ENCODE measurements around the gene FBXW8. TPM values are rescaled to one million over a fixed set of nuclear protein-coding genes. Genes with fewer than 3 reads are reported as not detected.

Gene FBXW8
- total RNA-seq, 3 donors from 2014 or later (not counting 1 experiment from before 2014, with no cell fraction given), result 11.5 to 16.0 (median 13.5) TPM

DNA sequence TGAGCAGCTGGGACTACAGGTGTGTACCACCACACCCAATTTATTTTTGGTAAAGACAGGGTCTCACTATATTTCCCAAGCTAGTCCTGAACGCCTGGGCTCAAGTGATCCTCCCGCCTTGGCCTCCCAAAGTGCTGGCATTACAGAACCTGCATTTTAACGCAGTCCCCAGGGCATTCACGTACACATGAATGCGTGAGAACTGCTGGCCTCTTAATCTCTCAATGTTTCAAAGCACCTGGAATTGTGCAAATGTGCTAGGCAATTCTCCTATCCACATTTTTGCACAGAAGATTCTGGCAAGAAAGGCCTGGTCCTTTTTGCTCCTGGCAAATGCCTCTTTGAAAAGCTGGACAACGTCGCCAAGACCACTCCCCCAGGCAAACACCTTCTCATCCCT, 153.3 kb downstream of the FBXW8 start:
- DNase-seq, result no peak
- no peak for ATAC-seq
- H3K4me1 Mint-ChIP-seq, result peaks cover 61 to 82% of the 10 kb centered on the region in 2 donors
- H3K27ac ChIP-seq (ENCODE audit: low read length), result no peak overlapping the region
- WGBS (ENCODE audit: insufficient coverage), result 86% methylated on average over 7 of the region's 7 CpGs
- no peaks in the 10 kb centered on the region for H3K9me3 ChIP-seq (ENCODE audit: control insufficient read depth, insufficient read depth, low read length)
- intact Hi-C loops (cut with micrococcal nuclease), result no loop called here
- H3K27me3 ChIP-seq (ENCODE audit: control insufficient read depth, insufficient read depth, low read length), result no peaks in the 10 kb centered on the region
- no peaks in the 10 kb centered on the region for H3K27me3 Mint-ChIP-seq (ENCODE audit: low read depth in 2 of 2)
- H3K27ac Mint-ChIP-seq, result peak overlapping the region; percentile 85 to 92
- peak overlapping the region; percentile 79 for H3K4me3 Mint-ChIP-seq
- H3K36me3 Mint-ChIP-seq, result no peaks in the 10 kb centered on the region
- no peaks in the 10 kb centered on the region for H3K9me3 Mint-ChIP-seq
- TF ChIP-seq, protein P1, sequence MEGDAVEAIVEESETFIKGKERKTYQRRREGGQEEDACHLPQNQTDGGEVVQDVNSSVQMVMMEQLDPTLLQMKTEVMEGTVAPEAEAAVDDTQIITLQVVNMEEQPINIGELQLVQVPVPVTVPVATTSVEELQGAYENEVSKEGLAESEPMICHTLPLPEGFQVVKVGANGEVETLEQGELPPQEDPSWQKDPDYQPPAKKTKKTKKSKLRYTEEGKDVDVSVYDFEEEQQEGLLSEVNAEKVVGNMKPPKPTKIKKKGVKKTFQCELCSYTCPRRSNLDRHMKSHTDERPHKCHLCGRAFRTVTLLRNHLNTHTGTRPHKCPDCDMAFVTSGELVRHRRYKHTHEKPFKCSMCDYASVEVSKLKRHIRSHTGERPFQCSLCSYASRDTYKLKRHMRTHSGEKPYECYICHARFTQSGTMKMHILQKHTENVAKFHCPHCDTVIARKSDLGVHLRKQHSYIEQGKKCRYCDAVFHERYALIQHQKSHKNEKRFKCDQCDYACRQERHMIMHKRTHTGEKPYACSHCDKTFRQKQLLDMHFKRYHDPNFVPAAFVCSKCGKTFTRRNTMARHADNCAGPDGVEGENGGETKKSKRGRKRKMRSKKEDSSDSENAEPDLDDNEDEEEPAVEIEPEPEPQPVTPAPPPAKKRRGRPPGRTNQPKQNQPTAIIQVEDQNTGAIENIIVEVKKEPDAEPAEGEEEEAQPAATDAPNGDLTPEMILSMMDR (IDR thresholded peaks at IDR 0.05), result no peak
- H3K36me3 ChIP-seq (ENCODE audit: control insufficient read depth, insufficient read depth, low read length), result no peaks in the 10 kb centered on the region
- peaks cover 78% of the 10 kb centered on the region for H3K4me1 ChIP-seq (ENCODE audit: control insufficient read depth, insufficient read depth, low read length)
- H3K4me3 ChIP-seq (ENCODE audit: low read length), result no peak overlapping the region

- no peaks in the 10 kb centered on the region for H3K27me3 ChIP-seq (ENCODE audit: control insufficient read depth, insufficient read depth, low read length)
- DNase-seq (no peak), ATAC-seq (no peak)
- Mint-ChIP-seq H3K36me3 (no peaks in the 10 kb centered on the region), H3K9me3 (no peaks in the 10 kb centered on the region), H3K27me3 (ENCODE audit: low read depth in 2 of 2) (no peaks in the 10 kb centered on the region), H3K4me3 (peak overlapping the region; percentile 79), H3K27ac (peak overlapping the region; percentile 85 to 92), H3K4me1 (peaks cover 61 to 85% of the 10 kb centered on the region in 2 donors)
- no peaks in the 10 kb centered on the region for H3K9me3 ChIP-seq (ENCODE audit: control insufficient read depth, insufficient read depth, low read length)
- TF ChIP-seq, protein P1 (IDR thresholded peaks at IDR 0.05), result no peak
- H3K4me1 ChIP-seq (ENCODE audit: control insufficient read depth, insufficient read depth, low read length), result peaks cover 84% of the 10 kb centered on the region
- 50% methylated on average over 2 of the region's 2 CpGs for WGBS (ENCODE audit: insufficient coverage)
- H3K4me3 ChIP-seq (ENCODE audit: low read length), result no peak overlapping the region
- intact Hi-C loops (cut with micrococcal nuclease), result no loop called here
- no peak overlapping the region for H3K27ac ChIP-seq (ENCODE audit: low read length)
- H3K36me3 ChIP-seq (ENCODE audit: control insufficient read depth, insufficient read depth, low read length), result no peaks in the 10 kb centered on the region
Observed at GRCh38 chr12:117064596-117064995, 153.8 kb downstream of the FBXW8 start.

DNA sequence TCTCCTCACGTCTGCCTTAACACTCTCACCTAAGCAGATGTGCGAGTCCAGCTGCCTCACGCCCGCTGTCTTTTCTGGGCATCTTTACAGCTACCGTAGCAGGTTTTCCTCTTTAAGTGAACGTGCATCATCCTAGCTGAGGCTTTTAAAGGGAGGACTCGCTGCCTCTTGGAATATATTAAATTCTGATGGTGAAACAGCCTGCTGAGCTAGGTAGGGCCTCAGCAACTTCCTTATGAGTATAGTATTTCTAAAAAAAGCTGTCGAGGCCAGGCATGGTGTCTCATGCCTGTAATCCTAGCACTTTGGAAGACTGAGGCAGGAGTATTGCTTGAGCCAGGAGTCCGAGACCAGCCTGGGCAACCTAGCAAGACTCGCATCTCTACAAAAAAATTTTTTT, 156.3 kb downstream of the FBXW8 start:
- Histone ChIP-seq H3K4me3 (ENCODE audit: low read length) (no peak overlapping the region), H3K9me3 (ENCODE audit: control insufficient read depth, insufficient read depth, low read length) (no peaks in the 10 kb centered on the region), H3K27ac (ENCODE audit: low read length) (no peak overlapping the region), H3K27me3 (ENCODE audit: control insufficient read depth, insufficient read depth, low read length) (no peaks in the 10 kb centered on the region), H3K4me1 (ENCODE audit: control insufficient read depth, insufficient read depth, low read length) (peaks cover 95% of the 10 kb centered on the region), H3K36me3 (ENCODE audit: control insufficient read depth, insufficient read depth, low read length) (no peaks in the 10 kb centered on the region)
- ATAC-seq (no peak), DNase-seq (no peak)
- TF ChIP-seq, protein P1 (IDR thresholded peaks at IDR 0.05), result no peak
- H3K4me3 Mint-ChIP-seq, result no peak overlapping the region
- intact Hi-C loops (cut with micrococcal nuclease), result no loop called here
- no peaks in the 10 kb centered on the region for H3K36me3 Mint-ChIP-seq
- no peaks in the 10 kb centered on the region for H3K9me3 Mint-ChIP-seq
- H3K27me3 Mint-ChIP-seq (ENCODE audit: low read depth in 2 of 2), result no peaks in the 10 kb centered on the region
- WGBS (ENCODE audit: insufficient coverage), result 83% methylated on average over 10 of the region's 10 CpGs
- H3K27ac Mint-ChIP-seq, result peak overlapping the region in 1 of 2 donors; percentile 92
- peaks cover 65 to 84% of the 10 kb centered on the region in 2 donors for H3K4me1 Mint-ChIP-seq

- H3K4me1 ChIP-seq (ENCODE audit: control insufficient read depth, insufficient read depth, low read length), result peaks cover 90% of the 10 kb centered on the region
- intact Hi-C loops (cut with micrococcal nuclease), result no loop called here
- DNase-seq (no peak), ATAC-seq (no peak)
- H3K27ac ChIP-seq (ENCODE audit: low read length), result no peak overlapping the region
- peaks cover 63 to 81% of the 10 kb centered on the region in 2 donors for H3K4me1 Mint-ChIP-seq
- no peaks in the 10 kb centered on the region for H3K9me3 Mint-ChIP-seq
- no peak overlapping the region for H3K4me3 Mint-ChIP-seq
- H3K36me3 Mint-ChIP-seq, result no peaks in the 10 kb centered on the region
- no peaks in the 10 kb centered on the region for H3K36me3 ChIP-seq (ENCODE audit: control insufficient read depth, insufficient read depth, low read length)
- TF ChIP-seq, protein P1 (IDR thresholded peaks at IDR 0.05), result no peak
- WGBS (ENCODE audit: insufficient coverage), result 81% methylated on average over 3 of the region's 3 CpGs
- H3K27me3 Mint-ChIP-seq (ENCODE audit: low read depth in 2 of 2), result no peaks in the 10 kb centered on the region
- H3K9me3 ChIP-seq (ENCODE audit: control insufficient read depth, insufficient read depth, low read length), result no peaks in the 10 kb centered on the region
- H3K27me3 ChIP-seq (ENCODE audit: control insufficient read depth, insufficient read depth, low read length), result no peaks in the 10 kb centered on the region
- no peak overlapping the region for H3K27ac Mint-ChIP-seq
- no peak overlapping the region for H3K4me3 ChIP-seq (ENCODE audit: low read length)
Observed at GRCh38 chr12:117067638-117068037, 156.9 kb downstream of the FBXW8 start.
